Activated naive CD8-positive, alpha-beta T cell treated with anti-CD3 and anti-CD28 coated beads for 36 hours (primary cell): Measurements from ENCODE around the gene KDR. TPM values are rescaled to one million over a fixed set of nuclear protein-coding genes. Genes with fewer than 3 reads are reported as not detected.

Experiments used
- DNase-seq: peaks from one replicate; pipeline ENCODE4 v3.0.0; 2021
- H3K27ac Mint-ChIP-seq: one replicate; pipeline ENCODE4 v1.8.0; 2022; ENCODE audit warnings: mild to moderate bottlenecking, moderate library complexity, mixed read lengths
- H3K27me3 Mint-ChIP-seq: one replicate; pipeline ENCODE4 v1.8.0; 2022; ENCODE audit warnings: mild to moderate bottlenecking, mixed read lengths
- H3K36me3 Mint-ChIP-seq: one replicate; pipeline ENCODE4 v1.8.0; 2021; ENCODE audit warnings: mild to moderate bottlenecking, mixed read lengths
- H3K4me1 Mint-ChIP-seq: one replicate; pipeline ENCODE4 v1.8.0; 2021; ENCODE audit warnings: mixed read lengths
- H3K4me3 Mint-ChIP-seq: one replicate; pipeline ENCODE4 v1.8.0; 2022; ENCODE audit warnings: mild to moderate bottlenecking, moderate library complexity, mixed read lengths
- H3K9me3 Mint-ChIP-seq: one replicate; pipeline ENCODE4 v1.8.0; 2022; ENCODE audit warnings: mixed read lengths
- total RNA-seq, 2 experiments: library from RNA; stranded (reverse); gene quantifications; one replicate each; pipeline ENCODE4 v1.2.3, GENCODE V29; 2021

Gene KDR
- total RNA-seq, 2 experiments from 2014 or later, result 0.08 to 0.12 TPM

DNA sequence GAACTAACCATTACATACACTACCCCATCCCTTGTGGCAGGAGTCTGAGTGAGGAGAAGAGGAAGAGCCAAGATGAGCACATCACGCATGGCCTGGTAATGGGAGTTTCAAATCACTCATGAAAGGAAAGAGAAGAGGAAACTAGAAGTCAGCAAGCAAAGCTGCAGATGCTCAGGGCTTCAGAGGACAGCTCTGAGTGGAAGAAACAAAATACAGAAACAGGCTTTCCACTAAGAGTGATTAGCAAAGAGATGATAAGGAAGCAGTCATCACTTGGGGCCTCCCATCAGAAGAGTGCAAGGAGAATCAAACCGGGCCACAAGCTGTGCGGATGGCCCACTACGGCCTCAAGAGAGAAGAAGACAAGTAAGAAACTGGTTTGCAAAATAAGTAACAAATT, 25.6 kb downstream of the KDR start:
- Mint-ChIP-seq H3K27me3 (peaks cover 4% of the 10 kb centered on the region), H3K27ac (no peak overlapping the region), H3K4me1 (no peaks in the 10 kb centered on the region), H3K4me3 (no peak overlapping the region), H3K9me3 (no peaks in the 10 kb centered on the region), H3K36me3 (no peaks in the 10 kb centered on the region)
- DNase-seq, result no peak

GRCh38 chr4:55098456-55099204, 26.8 kb downstream of the KDR start:
- no peaks in the 10 kb centered on the region for H3K36me3 Mint-ChIP-seq
- no peak for DNase-seq
- peaks cover 7% of the 10 kb centered on the region for H3K27me3 Mint-ChIP-seq
- no peaks in the 10 kb centered on the region for H3K4me1 Mint-ChIP-seq
- no peaks in the 10 kb centered on the region for H3K9me3 Mint-ChIP-seq
- H3K4me3 Mint-ChIP-seq, result no peak overlapping the region
- no peak overlapping the region for H3K27ac Mint-ChIP-seq

GRCh38 chr4:55096619-55097018, 28.8 kb downstream of the KDR start:
- H3K27me3 Mint-ChIP-seq, result peaks cover 7% of the 10 kb centered on the region
- no peaks in the 10 kb centered on the region for H3K4me1 Mint-ChIP-seq
- no peak for DNase-seq
- no peaks in the 10 kb centered on the region for H3K9me3 Mint-ChIP-seq
- no peak overlapping the region for H3K27ac Mint-ChIP-seq
- no peak overlapping the region for H3K4me3 Mint-ChIP-seq
- H3K36me3 Mint-ChIP-seq, result no peaks in the 10 kb centered on the region

DNA sequence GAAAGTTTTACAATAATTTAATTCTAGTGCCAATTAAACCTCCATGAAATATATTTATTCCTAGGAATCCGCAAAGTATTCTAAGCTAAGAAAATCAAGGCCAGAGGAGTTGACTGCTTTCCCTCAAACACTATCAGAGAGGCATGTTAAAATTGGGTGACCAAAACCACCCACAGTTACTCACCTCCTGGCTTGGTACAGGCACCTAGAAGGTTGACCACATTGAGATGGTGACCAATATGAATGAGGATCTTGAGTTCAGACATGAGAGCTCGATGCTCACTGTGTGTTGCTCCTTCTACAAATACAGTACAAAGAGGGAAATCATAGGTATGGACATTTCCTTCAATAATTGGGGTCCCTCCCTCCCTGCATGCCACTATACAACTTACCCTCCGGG, 29.4 kb downstream of the KDR start:
- H3K36me3 Mint-ChIP-seq, result no peaks in the 10 kb centered on the region
- H3K4me1 Mint-ChIP-seq, result no peaks in the 10 kb centered on the region
- peaks cover 7% of the 10 kb centered on the region for H3K27me3 Mint-ChIP-seq
- no peak overlapping the region for H3K4me3 Mint-ChIP-seq
- DNase-seq, result no peak
- H3K9me3 Mint-ChIP-seq, result no peaks in the 10 kb centered on the region
- H3K27ac Mint-ChIP-seq, result no peak overlapping the region

DNA sequence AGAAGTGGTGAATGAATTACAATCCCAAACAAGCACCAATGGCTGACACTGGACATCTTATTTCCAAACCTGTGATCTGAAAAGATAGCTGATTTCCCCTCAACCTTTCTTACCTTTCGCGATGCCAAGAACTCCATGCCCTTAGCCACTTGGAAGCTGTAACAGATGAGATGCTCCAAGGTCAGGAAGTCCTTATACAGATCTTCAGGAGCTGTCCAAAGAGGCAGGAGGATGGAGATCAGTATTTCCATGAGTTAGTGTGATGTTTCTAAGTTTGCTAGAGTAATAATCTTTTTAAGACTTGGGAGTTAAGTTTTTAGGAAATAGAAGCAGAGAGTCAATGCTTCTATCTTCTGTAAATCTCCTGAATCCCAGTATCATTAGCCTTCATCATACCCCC, 32.9 kb downstream of the KDR start:
- no peaks in the 10 kb centered on the region for H3K4me1 Mint-ChIP-seq
- H3K27me3 Mint-ChIP-seq, result peaks cover 6% of the 10 kb centered on the region
- no peaks in the 10 kb centered on the region for H3K9me3 Mint-ChIP-seq
- H3K27ac Mint-ChIP-seq, result no peak overlapping the region
- H3K36me3 Mint-ChIP-seq, result no peaks in the 10 kb centered on the region
- H3K4me3 Mint-ChIP-seq, result no peak overlapping the region
- no peak for DNase-seq

DNA sequence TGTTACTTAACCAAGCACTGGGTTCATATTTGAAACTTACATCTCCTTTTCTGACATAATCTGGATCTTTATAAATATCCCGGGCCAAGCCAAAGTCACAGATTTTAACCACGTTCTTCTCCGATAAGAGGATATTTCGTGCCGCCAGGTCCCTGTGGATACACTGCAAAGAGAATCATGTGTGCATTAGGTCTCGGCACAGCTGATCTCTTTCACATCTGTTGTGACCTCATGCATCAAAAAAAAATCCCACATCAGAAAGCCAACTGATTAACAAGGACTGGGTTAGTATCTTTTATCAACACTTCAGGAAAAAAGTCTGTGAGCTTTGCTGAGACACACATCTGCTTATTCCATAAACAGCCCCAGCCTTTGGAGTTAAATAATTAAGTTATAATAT, 35.5 kb downstream of the KDR start:
- Mint-ChIP-seq H3K4me1 (no peaks in the 10 kb centered on the region), H3K36me3 (no peaks in the 10 kb centered on the region), H3K9me3 (no peaks in the 10 kb centered on the region), H3K27me3 (peaks cover 13% of the 10 kb centered on the region), H3K4me3 (no peak overlapping the region), H3K27ac (no peak overlapping the region)
- no peak for DNase-seq

DNA sequence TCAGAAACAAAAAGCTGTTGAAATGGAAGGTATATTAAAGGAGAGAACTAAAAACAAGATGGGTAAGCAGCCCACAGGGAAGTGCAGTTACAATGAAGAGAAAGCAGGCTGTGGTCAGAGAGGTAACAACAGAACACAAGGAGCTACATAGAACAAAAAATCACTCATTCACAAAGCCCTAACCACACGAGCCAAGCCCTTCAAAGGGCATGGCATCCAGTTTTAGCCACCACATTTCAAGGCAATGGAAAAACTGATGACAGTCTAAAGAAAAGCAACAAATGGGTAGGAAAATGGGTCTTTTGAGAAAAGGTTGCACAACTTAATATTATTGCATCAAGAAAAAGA, 37.5 kb downstream of the KDR start:
- H3K27ac Mint-ChIP-seq, result no peak overlapping the region
- H3K9me3 Mint-ChIP-seq, result no peaks in the 10 kb centered on the region
- DNase-seq, result no peak
- H3K4me3 Mint-ChIP-seq, result no peak overlapping the region
- H3K4me1 Mint-ChIP-seq, result no peaks in the 10 kb centered on the region
- H3K36me3 Mint-ChIP-seq, result no peaks in the 10 kb centered on the region
- H3K27me3 Mint-ChIP-seq, result peaks cover 15% of the 10 kb centered on the region

- peaks cover 18% of the 10 kb centered on the region for H3K27me3 Mint-ChIP-seq
These were observed 38.1 kb downstream of the KDR start for GRCh38 chr4:55087009-55087912.

GRCh38 chr4:55086578-55086977, 38.8 kb downstream of the KDR start:
- no peak for DNase-seq
- Mint-ChIP-seq H3K4me1 (no peaks in the 10 kb centered on the region), H3K9me3 (no peaks in the 10 kb centered on the region), H3K36me3 (no peaks in the 10 kb centered on the region), H3K4me3 (no peak overlapping the region), H3K27me3 (peaks cover 21% of the 10 kb centered on the region), H3K27ac (no peak overlapping the region)

More at GRCh38 chr4:55087009-55087912, 38.1 kb downstream of the KDR start:
- H3K9me3 Mint-ChIP-seq, result no peaks in the 10 kb centered on the region
- no peak overlapping the region for H3K4me3 Mint-ChIP-seq
- H3K36me3 Mint-ChIP-seq, result no peaks in the 10 kb centered on the region
- H3K27ac Mint-ChIP-seq, result no peak overlapping the region
- H3K4me1 Mint-ChIP-seq, result no peaks in the 10 kb centered on the region
- no peak for DNase-seq

DNA sequence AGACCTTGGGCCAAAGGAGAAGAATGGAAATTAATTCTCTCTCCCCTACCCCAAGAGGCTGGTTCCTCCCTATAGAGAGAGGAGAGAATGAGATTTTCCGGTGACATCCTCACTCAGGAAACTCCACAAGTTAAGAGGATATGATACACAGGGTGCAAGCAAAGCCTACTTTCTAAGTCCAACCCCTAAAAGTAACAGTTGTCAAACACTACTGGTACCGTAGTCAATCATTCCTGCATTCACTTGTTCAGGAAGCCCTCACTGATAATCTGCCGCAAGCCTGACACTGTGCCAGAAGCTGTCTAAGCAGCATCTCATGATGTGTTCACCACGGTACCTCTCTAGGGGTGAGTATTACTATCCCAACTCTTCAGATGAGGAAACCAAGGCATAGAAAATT, 41.7 kb downstream of the KDR start:
- no peaks in the 10 kb centered on the region for H3K36me3 Mint-ChIP-seq
- H3K9me3 Mint-ChIP-seq, result no peaks in the 10 kb centered on the region
- H3K4me1 Mint-ChIP-seq, result no peaks in the 10 kb centered on the region
- no peak overlapping the region for H3K27ac Mint-ChIP-seq
- H3K27me3 Mint-ChIP-seq, result peaks cover 38% of the 10 kb centered on the region
- no peak overlapping the region for H3K4me3 Mint-ChIP-seq
- no peak for DNase-seq

DNA sequence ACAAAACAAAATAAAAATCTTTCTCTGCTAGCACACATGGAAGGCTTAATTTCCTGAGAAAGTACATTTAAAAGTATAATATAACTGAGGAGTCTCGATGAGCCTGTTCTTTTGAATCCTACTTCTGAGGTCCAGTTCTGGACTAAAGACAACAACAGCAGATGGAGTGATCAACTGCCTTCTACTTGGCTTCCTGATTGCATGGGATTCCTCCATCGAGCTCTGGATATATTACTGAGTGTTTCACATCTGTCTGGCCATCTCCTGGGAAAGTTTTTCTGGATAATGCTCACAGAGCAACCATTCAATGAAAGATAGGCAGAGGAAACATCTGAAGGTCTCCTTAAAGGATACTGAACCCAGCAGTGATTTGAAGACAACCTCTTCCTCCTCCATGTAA, 42.6 kb downstream of the KDR start:
- Mint-ChIP-seq H3K27ac (no peak overlapping the region), H3K9me3 (no peaks in the 10 kb centered on the region), H3K36me3 (no peaks in the 10 kb centered on the region), H3K27me3 (peaks cover 39% of the 10 kb centered on the region), H3K4me3 (no peak overlapping the region), H3K4me1 (no peaks in the 10 kb centered on the region)
- DNase-seq, result no peak

DNA sequence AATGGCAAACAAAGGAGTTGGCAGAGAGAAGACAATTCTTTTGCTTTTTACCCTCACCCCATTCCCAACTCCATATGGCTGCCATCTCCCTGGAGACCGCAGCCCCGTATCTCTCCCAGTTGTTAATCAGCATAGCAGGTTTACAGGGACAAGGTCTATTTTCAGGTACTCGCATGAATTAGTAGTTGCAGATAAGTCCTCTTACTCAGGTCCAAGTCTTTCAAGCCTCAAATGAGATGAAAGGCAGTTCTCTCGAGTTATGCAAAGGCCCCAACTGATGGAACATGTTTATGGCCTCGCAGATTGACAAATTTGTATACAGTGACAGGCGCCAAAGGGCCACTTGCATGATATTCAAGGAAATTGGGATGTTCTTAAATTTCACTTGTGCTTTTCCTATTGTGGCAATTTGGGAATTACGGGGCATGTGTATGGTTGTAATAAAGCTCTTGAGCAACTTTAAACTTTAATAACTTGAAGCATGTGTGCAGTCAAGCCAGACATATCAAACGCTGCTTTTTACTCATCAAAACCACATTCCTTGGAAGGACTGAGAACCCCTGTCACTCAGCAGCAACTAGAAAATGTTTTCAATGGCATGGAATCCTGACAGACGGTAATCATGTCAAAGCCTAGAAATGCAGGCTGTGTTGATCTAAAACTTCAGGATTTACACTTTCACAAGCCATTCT, 45.1 kb downstream of the KDR start:
- Mint-ChIP-seq H3K27me3 (peaks cover 37% of the 10 kb centered on the region), H3K9me3 (no peaks in the 10 kb centered on the region), H3K36me3 (no peaks in the 10 kb centered on the region), H3K4me1 (peaks cover 8% of the 10 kb centered on the region), H3K27ac (no peak overlapping the region), H3K4me3 (no peak overlapping the region)
- DNase-seq, result no peak

- Mint-ChIP-seq H3K4me1 (peaks cover 8% of the 10 kb centered on the region), H3K27me3 (peaks cover 40% of the 10 kb centered on the region), H3K9me3 (no peaks in the 10 kb centered on the region), H3K36me3 (no peaks in the 10 kb centered on the region), H3K27ac (no peak overlapping the region), H3K4me3 (no peak overlapping the region)
- no peak for DNase-seq
These were observed 45.8 kb downstream of the KDR start for GRCh38 chr4:55079451-55080173.

DNA sequence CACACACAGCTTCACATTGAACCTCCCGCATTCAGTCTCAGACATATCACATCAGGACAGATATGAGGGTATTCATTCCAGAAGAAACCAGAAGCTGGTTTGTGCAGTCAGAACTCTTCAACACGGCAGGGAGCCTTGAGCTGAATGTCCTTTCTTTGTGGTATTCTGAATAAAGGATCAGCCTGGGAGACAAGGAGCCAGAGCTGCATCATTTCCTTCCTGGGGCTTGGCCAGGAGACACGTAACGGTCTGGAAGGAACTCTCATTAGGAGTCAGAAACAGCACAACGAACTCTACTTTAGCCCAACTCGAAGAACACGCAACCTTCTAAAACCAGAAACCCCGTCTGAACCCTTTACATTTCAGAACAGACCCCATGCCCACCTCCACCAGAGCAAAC, 46.4 kb downstream of the KDR start:
- Mint-ChIP-seq H3K9me3 (no peaks in the 10 kb centered on the region), H3K27me3 (peaks cover 44% of the 10 kb centered on the region), H3K4me1 (peaks cover 8% of the 10 kb centered on the region), H3K36me3 (no peaks in the 10 kb centered on the region), H3K27ac (no peak overlapping the region), H3K4me3 (no peak overlapping the region)
- no peak for DNase-seq

DNA sequence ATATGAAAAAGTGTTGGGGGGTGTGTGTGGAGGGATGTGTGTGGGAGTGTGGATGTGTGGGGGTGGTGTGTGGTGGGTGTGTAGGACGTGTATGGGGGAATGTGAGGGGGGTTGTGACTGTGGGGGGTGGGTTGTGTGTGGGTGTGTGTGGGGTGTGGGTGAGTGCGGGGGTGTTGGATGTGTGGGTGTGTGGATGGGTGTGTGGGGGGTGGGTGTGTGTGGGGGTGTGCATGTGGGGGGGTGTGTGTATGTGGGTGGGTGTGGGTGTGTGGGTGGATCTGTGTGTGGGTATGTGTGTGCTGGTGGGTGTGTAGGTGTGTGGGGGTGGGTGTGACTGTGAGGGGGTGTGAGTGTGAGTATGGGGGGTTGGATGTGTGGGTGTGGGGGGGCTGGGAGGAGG, 47.8 kb downstream of the KDR start:
- H3K27ac Mint-ChIP-seq, result no peak overlapping the region
- peaks cover 42% of the 10 kb centered on the region for H3K27me3 Mint-ChIP-seq
- DNase-seq, result no peak
- H3K36me3 Mint-ChIP-seq, result no peaks in the 10 kb centered on the region
- no peak overlapping the region for H3K4me3 Mint-ChIP-seq
- H3K4me1 Mint-ChIP-seq, result peaks cover 8% of the 10 kb centered on the region
- no peaks in the 10 kb centered on the region for H3K9me3 Mint-ChIP-seq
